A549 (cell line): ENCODE measurements around the gene ZSCAN30. TPM values are rescaled to one million over a fixed set of nuclear protein-coding genes. Genes with fewer than 3 reads are reported as not detected.

Source experiments
- ATAC-seq, 2 experiments: fragments of 200-7000 bp in 1 of 2; fragments of >200 bp in 1 of 2; cut with Nextera tagmentation in 1 of 2; cut with Tn5 transposase in 1 of 2; 3 replicates each; pipeline versions ENCODE4 v1.8.0 to v1.9.1; 2018 to 2020; ENCODE audit warnings: mild to moderate bottlenecking in 1 of 2, moderate library complexity in 1 of 2
- CTCF ChIA-PET: fragments of 300-600 bp; sonication (Branson Sonifier 250); formaldehyde crosslinking; extraction: SDS; loops from one replicate; lab custom pipeline; 2021; ENCODE audit warnings: antibody characterized with exemption, inconsistent platforms; lab: Yijun Ruan, JAX
- POLR2A ChIA-PET: fragments of 350-600 bp; formaldehyde crosslinking; extraction: SDS; loops from one replicate; lab custom pipeline; 2021; ENCODE audit warnings: antibody characterized with exemption, inconsistent platforms; lab: Yijun Ruan, JAX
- DNase-seq, 2 experiments: peaks; one replicate each; pipeline versions ENCODE4 v3.0.0 to v3.0.0-alpha.2; 2011 to 2016; ENCODE audit warnings: low read depth in 1 of 2, low spot score in 1 of 2
- FAIRE-seq: peaks from 2 replicates; lab custom pipeline; 2011; peaks lifted over from hg19 to GRCh38; lab: Jason Lieb, UNC
- H3K27ac ChIP-seq, 2 experiments: fragments of >200 bp; sonication (Bioruptor Twin); formaldehyde crosslinking; 3 replicates each; pipeline ENCODE4 v1.5.1; 2016 to 2017
- H3K4me1 ChIP-seq: fragments of >200 bp; sonication (Bioruptor Twin); formaldehyde crosslinking; 3 replicates; pipeline ENCODE4 v1.6.1; 2016
- H3K4me2 ChIP-seq: fragments of >200 bp; sonication (Bioruptor Twin); formaldehyde crosslinking; 3 replicates; pipeline ENCODE4 v1.6.1; 2016
- H3K4me3 ChIP-seq: fragments of >200 bp; sonication (Bioruptor Twin); formaldehyde crosslinking; 3 replicates; pipeline ENCODE4 v1.5.1; 2016
- H3K9me3 ChIP-seq: fragments of >200 bp; sonication (Bioruptor Twin); formaldehyde crosslinking; 3 replicates; pipeline ENCODE4 v1.6.1; 2016
- CHD2 ChIP-seq: fragments of 150-350 bp; IDR thresholded peaks from 2 replicates; pipeline ENCODE4 v1.6.1; 2014; ENCODE audit warnings: low read length; ENCODE audit not compliant: partially characterized antibody
- CHD4 ChIP-seq: fragments of 200-600 bp; sonication (generic); IDR thresholded peaks from 2 replicates; pipeline ENCODE4 v1.6.1; 2016; ENCODE audit warnings: antibody characterized with exemption, mild to moderate bottlenecking, borderline replicate concordance
- E2F6 ChIP-seq: IDR thresholded peaks from 2 replicates; pipeline ENCODE4 v1.6.1; 2012; ENCODE audit warnings: low read depth, borderline replicate concordance
- ELK1 ChIP-seq: fragments of 150-350 bp; IDR thresholded peaks from 2 replicates; pipeline ENCODE4 v1.6.1; 2014; ENCODE audit warnings: low read depth, mild to moderate bottlenecking, low read length
- EP300 ChIP-seq, 2 experiments: fragments of >200 bp; sonication (Bioruptor Twin); formaldehyde crosslinking; IDR thresholded peaks; 2 replicates in 1 of 2; 3 replicates in 1 of 2; pipeline ENCODE4 v1.6.1; 2016 to 2017
- FOSL2 ChIP-seq, 2 experiments: fragments of 450-650 bp in 1 of 2; fragments of >200 bp in 1 of 2; sonication (Bioruptor Twin) in 1 of 2; formaldehyde crosslinking; IDR thresholded peaks; 2 replicates each; pipeline versions ENCODE4 v1.5.0 to v1.6.1; 2016 to 2020; ENCODE audit warnings: mild to moderate bottlenecking in 1 of 2, moderate library complexity in 1 of 2
- GATA3 ChIP-seq: IDR thresholded peaks from 2 replicates; pipeline ENCODE4 v1.6.1; 2012; ENCODE audit warnings: borderline replicate concordance
- HES2 ChIP-seq: fragments of >200 bp; sonication (Bioruptor Twin); formaldehyde crosslinking; IDR thresholded peaks from 2 replicates; pipeline ENCODE4 v1.6.1; 2016
- HEYL ChIP-seq: fragments of 250-450 bp; sonication (Bioruptor Pico); IDR thresholded peaks from 2 replicates; pipeline ENCODE4 v1.8.0; 2021; ENCODE audit warnings: mild to moderate bottlenecking, moderate library complexity
- HOXA7 ChIP-seq: fragments of 250-450 bp; sonication (Bioruptor Pico); IDR thresholded peaks from 2 replicates; pipeline ENCODE4 v1.5.0; 2020; ENCODE audit warnings: mild to moderate bottlenecking, moderate library complexity
- HOXB5 ChIP-seq: fragments of 250-450 bp; sonication (Bioruptor Pico); IDR thresholded peaks from 2 replicates; pipeline ENCODE4 v1.5.0; 2020; ENCODE audit warnings: mild to moderate bottlenecking, moderate library complexity
- KDM1A ChIP-seq: fragments of 200-600 bp; sonication (generic); IDR thresholded peaks from 2 replicates; pipeline ENCODE4 v1.6.1; 2016; ENCODE audit warnings: low read depth, mild to moderate bottlenecking
- MAFK ChIP-seq: fragments of 450-650 bp; IDR thresholded peaks from 2 replicates; pipeline ENCODE4 v1.6.1; 2014; ENCODE audit not compliant: partially characterized antibody
- MAZ ChIP-seq: fragments of 150-350 bp; IDR thresholded peaks from 2 replicates; pipeline ENCODE4 v1.6.1; 2014; ENCODE audit warnings: antibody characterized with exemption, low read depth, low read length, borderline replicate concordance
- MYC ChIP-seq: IDR thresholded peaks from 2 replicates; pipeline ENCODE4 v1.6.1; 2012; ENCODE audit warnings: mild to moderate bottlenecking, inconsistent platforms, low read length, improper control_type of control experiment, borderline replicate concordance
- NPAS2 ChIP-seq: fragments of 250-450 bp; sonication (Bioruptor Pico); IDR thresholded peaks from 2 replicates; pipeline ENCODE4 v1.8.0; 2022; ENCODE audit warnings: mild to moderate bottlenecking, moderate library complexity, borderline replicate concordance
- PBX3 ChIP-seq: IDR thresholded peaks from 2 replicates; pipeline ENCODE4 v1.6.1; 2012
- PHF8 ChIP-seq: fragments of 200-600 bp; sonication (generic); IDR thresholded peaks from 2 replicates; pipeline ENCODE4 v1.6.1; 2016; ENCODE audit warnings: low read depth, mild to moderate bottlenecking, antibody characterized with exemption, moderate library complexity, borderline replicate concordance
- POLR2A ChIP-seq: IDR thresholded peaks from 2 replicates; pipeline ENCODE4 v1.6.1; 2012; ENCODE audit warnings: mild to moderate bottlenecking, low read length
- POLR2AphosphoS2 ChIP-seq: conservative IDR thresholded peaks from 2 replicates; pipeline ENCODE4 v1.6.1; 2012; ENCODE audit warnings: low read length, improper control_type of control experiment, inconsistent platforms
- RNF2 ChIP-seq: fragments of 200-600 bp; sonication (generic); IDR thresholded peaks from 2 replicates; pipeline ENCODE4 v1.6.1; 2016; ENCODE audit warnings: low read depth, mild to moderate bottlenecking, antibody characterized with exemption, moderate library complexity, borderline replicate concordance
- TP53 ChIP-seq: fragments of 250-450 bp; sonication (Bioruptor Pico); IDR thresholded peaks from 2 replicates; pipeline ENCODE4 v1.5.0; 2021; ENCODE audit warnings: mild to moderate bottlenecking, moderate library complexity
- ZNF302 ChIP-seq: fragments of 250-450 bp; sonication (Bioruptor Pico); IDR thresholded peaks from 2 replicates; pipeline ENCODE4 v1.9.0; 2021; ENCODE audit warnings: inconsistent platforms, mild to moderate bottlenecking, moderate library complexity
- WGBS: methylation state at CpG from one replicate; pipeline ENCODE4 v1.1.6; 2017; ENCODE audit errors: missing lambda C conversion rate; 5-methylcytosine and 5-hydroxymethylcytosine counted together
- polyA plus RNA-seq, 4 experiments: library from polyadenylated mRNA; depleted of rRNA in 3 of 4; stranded (reverse); fragments of >200 nt; fragmentation: RNase III in 1 of 4; extraction: RNeasy Plus Mini Kit Qiagen cat#74134 plus additional on column Dnase treatment in 1 of 4; gene quantifications; 2 replicates in 3 of 4; 3 replicates in 1 of 4; pipeline ENCODE4 v1.2.3, GENCODE V29; 2011 to 2017

Gene ZSCAN30
- polyA plus RNA-seq, 2 of the 4 experiments (the other 2 are of a cell fraction) = 2.9 to 3.0 TPM

- POLR2A ChIA-PET = no interaction called here
- no peak overlapping the region for H3K27ac ChIP-seq
Measured at GRCh38 chr18:35282353-35282752, 7.7 kb downstream of the ZSCAN30 start.

GRCh38 chr18:35278969-35279368 lies 11.1 kb downstream of the ZSCAN30 start:
- Histone ChIP-seq H3K4me3 (no peak overlapping the region), H3K27ac (no peak overlapping the region), H3K9me3 (peaks cover 24% of the 10 kb centered on the region; the same call in 2 of the 3 replicates), H3K4me1 (no peaks in the 10 kb centered on the region), H3K4me2 (no peak overlapping the region)
- ChIA-PET CTCF (interaction anchor here (1.9 kb wide), 1 partner anchor 11 kb away, joined by 4 read pairs; the partner anchor contains the start of gene ZSCAN30), POLR2A (no interaction called here)
- ATAC-seq (no peak), FAIRE-seq (no peak), DNase-seq (no peak)
- TF ChIP-seq E2F6 (no peak), CHD4 (no peak)

More at GRCh38 chr18:35282353-35282752, 7.7 kb downstream of the ZSCAN30 start:
- 21% methylated on average over 1 of the region's 1 CpG for WGBS
- ATAC-seq (no peak), FAIRE-seq (no peak), DNase-seq (no peak)
- H3K4me2 ChIP-seq = no peak overlapping the region
- peaks cover 30% of the 10 kb centered on the region for H3K9me3 ChIP-seq
- H3K4me3 ChIP-seq = no peak overlapping the region
- H3K4me1 ChIP-seq = no peaks in the 10 kb centered on the region
- CTCF ChIA-PET = no interaction called here
- TF ChIP-seq CHD2 = no peak

- FAIRE-seq (no peak), ATAC-seq (no peak), DNase-seq (no peak)
- ChIA-PET CTCF (interaction anchor here (1.9 kb wide), 1 partner anchor 12 kb away, joined by 4 read pairs; the partner anchor contains the start of gene ZSCAN30), POLR2A (no interaction called here)
- 0% methylated on average over 1 of the region's 1 CpG for WGBS
- no peaks in the 10 kb centered on the region for H3K4me1 ChIP-seq
- H3K9me3 ChIP-seq = peaks cover 18% of the 10 kb centered on the region; the same call in 2 of the 3 replicates
- H3K4me2 ChIP-seq = no peak overlapping the region
- H3K27ac ChIP-seq = no peak overlapping the region
- TF ChIP-seq EP300 (IDR thresholded peaks at IDR 0.05) (no peak), MYC (no peak), HEYL (CRISPR knock-in tag) (no peak), CHD4 (no peak), MAZ (no peak), POLR2A (no peak), RNF2 (no peak), NPAS2 (CRISPR knock-in tag) (no peak), KDM1A (no peak), PHF8 (no peak), POLR2AphosphoS2 (no peak), HOXA7 (CRISPR knock-in tag) (no peak), FOSL2 (IDR thresholded peaks at IDR 0.05) (no peak), FOSL2 (CRISPR knock-in tag; IDR thresholded peaks at IDR 0.05) (no peak), ZNF302 (CRISPR knock-in tag) (no peak), PBX3 (no peak), HOXB5 (CRISPR knock-in tag) (no peak)
- no peak overlapping the region for H3K4me3 ChIP-seq
Measured at GRCh38 chr18:35278085-35278484, 11.9 kb downstream of the ZSCAN30 start.

GRCh38 chr18:35277633-35278032 lies 12.4 kb downstream of the ZSCAN30 start:
- Histone ChIP-seq H3K4me3 (no peak overlapping the region), H3K4me2 (no peak overlapping the region), H3K4me1 (no peaks in the 10 kb centered on the region), H3K27ac (no peak overlapping the region), H3K9me3 (peaks cover 18% of the 10 kb centered on the region; the same call in 2 of the 3 replicates)
- ChIA-PET POLR2A (no interaction called here), CTCF (interaction anchor here (1.9 kb wide), 1 partner anchor 12 kb away, joined by 4 read pairs; the partner anchor contains the start of gene ZSCAN30)
- TF ChIP-seq KDM1A = no peak
- TF ChIP-seq TP53 = no peak
- no peak for TF ChIP-seq MAFK
- no peak for TF ChIP-seq GATA3
- no peak for TF ChIP-seq E2F6
- no peak for TF ChIP-seq ELK1
- no peak for TF ChIP-seq HES2
- no peak for FAIRE-seq
- DNase-seq = no peak
- no peak for ATAC-seq
